Fibroblast of skin of right quadriceps (primary cell): Measurements from ENCODE around the gene DIS3L2.

ENCODE experiments used
- DNase-seq: peaks from one replicate; pipeline ENCODE4 v3.0.0-alpha.2; 2013

Gene DIS3L2

GRCh38 chr2:232281858-232282507 lies 320.5 kb downstream of the DIS3L2 start:
- no peak for DNase-seq

GRCh38 chr2:232282508-232283055 lies 321.1 kb downstream of the DIS3L2 start:
- no peak for DNase-seq

GRCh38 chr2:232286001-232286868 lies 324.7 kb downstream of the DIS3L2 start:
- DNase-seq = no peak

GRCh38 chr2:232287316-232287715 lies 325.8 kb downstream of the DIS3L2 start:
- no peak for DNase-seq

GRCh38 chr2:232288489-232289030 lies 327.0 kb downstream of the DIS3L2 start:
- DNase-seq = no peak

GRCh38 chr2:232290668-232291067 lies 329.2 kb downstream of the DIS3L2 start:
- DNase-seq = no peak

GRCh38 chr2:232291343-232291742 lies 329.8 kb downstream of the DIS3L2 start:
- DNase-seq = no peak

GRCh38 chr2:232292395-232293154 lies 331.1 kb downstream of the DIS3L2 start:
- peak; percentile 44 for DNase-seq

GRCh38 chr2:232293191-232293590 lies 331.7 kb downstream of the DIS3L2 start:
- DNase-seq = no peak

- no peak for DNase-seq
These were observed 334.5 kb downstream of the DIS3L2 start for GRCh38 chr2:232295971-232296370.

- DNase-seq = peak; percentile 10
These were observed 335.4 kb downstream of the DIS3L2 start for GRCh38 chr2:232296776-232297525.

- no peak for DNase-seq
These were observed 337.6 kb downstream of the DIS3L2 start for GRCh38 chr2:232299084-232299483.

- no peak for DNase-seq
These were observed 338.6 kb downstream of the DIS3L2 start for GRCh38 chr2:232299927-232300674.

- DNase-seq = no peak
These were observed 339.4 kb downstream of the DIS3L2 start for GRCh38 chr2:232300894-232301387.

GRCh38 chr2:232304236-232304635 lies 342.7 kb downstream of the DIS3L2 start:
- DNase-seq = no peak

GRCh38 chr2:232306741-232307305 lies 345.3 kb downstream of the DIS3L2 start:
- DNase-seq = no peak

GRCh38 chr2:232307854-232308253 lies 346.3 kb downstream of the DIS3L2 start:
- DNase-seq = no peak

GRCh38 chr2:232308986-232309385 lies 347.5 kb downstream of the DIS3L2 start:
- DNase-seq = no peak

GRCh38 chr2:232309592-232309991 lies 348.1 kb downstream of the DIS3L2 start:
- no peak for DNase-seq

GRCh38 chr2:232310121-232310520 lies 348.6 kb downstream of the DIS3L2 start:
- DNase-seq = no peak

GRCh38 chr2:232310696-232311095 lies 349.2 kb downstream of the DIS3L2 start:
- no peak for DNase-seq
